NT2/D1 (cell line): ENCODE results near the gene AP1S1.

Experiments used
- DNase-seq: peaks from one replicate; pipeline ENCODE4 v3.0.0-alpha.2; 2011; ENCODE audit warnings: low read depth, low spot score
- H3K27me3 ChIP-seq: 2 replicates; pipeline ENCODE4 v1.6.0; 2011; ENCODE audit warnings: mild to moderate bottlenecking; ENCODE audit not compliant: insufficient read length, insufficient read depth
- H3K36me3 ChIP-seq: 2 replicates; pipeline ENCODE4 v1.6.1; 2011; ENCODE audit warnings: mild to moderate bottlenecking, low read length, mixed read lengths; ENCODE audit not compliant: insufficient read depth, insufficient read length
- H3K4me1 ChIP-seq: 2 replicates; pipeline ENCODE4 v1.5.1; 2011; ENCODE audit not compliant: insufficient read depth, insufficient read length
- H3K4me3 ChIP-seq: 2 replicates; pipeline ENCODE4 v1.5.1; 2011; ENCODE audit warnings: low read depth; ENCODE audit not compliant: insufficient read length
- H3K9ac ChIP-seq: 2 replicates; pipeline ENCODE4 v1.6.0; 2011; ENCODE audit warnings: low read depth; ENCODE audit not compliant: insufficient read length
- H3K9me3 ChIP-seq: 2 replicates; pipeline ENCODE4 v1.5.1; 2011; ENCODE audit warnings: mild to moderate bottlenecking, low read length; ENCODE audit not compliant: insufficient read depth
- SUZ12 ChIP-seq: IDR thresholded peaks from 2 replicates; pipeline ENCODE4 v1.6.1; 2011; ENCODE audit not compliant: insufficient read length, insufficient read depth; ENCODE audit errors: extremely low read depth
- YY1 ChIP-seq: IDR thresholded peaks from 2 replicates; pipeline ENCODE4 v1.6.1; 2011; ENCODE audit not compliant: insufficient read length, insufficient read depth
- ZNF274 ChIP-seq: IDR thresholded peaks from 2 replicates; pipeline ENCODE4 v1.6.1; 2011; ENCODE audit warnings: mild to moderate bottlenecking, low read depth, low read length

The AP1S1 gene

GRCh38 chr7:101162551-101163278, 8.4 kb downstream of the AP1S1 start:
- Histone ChIP-seq H3K4me1 (peaks cover 18% of the 10 kb centered on the region), H3K9ac (peak overlapping the region; percentile 74), H3K4me3 (peak overlapping the region; percentile 50), H3K27me3 (peaks cover 14% of the 10 kb centered on the region), H3K36me3 (peaks cover 24% of the 10 kb centered on the region), H3K9me3 (no peaks in the 10 kb centered on the region)
- no peak for DNase-seq
- TF ChIP-seq SUZ12 (no peak), ZNF274 (no peak), YY1 (no peak)

- H3K4me1 ChIP-seq: peaks cover 18% of the 10 kb centered on the region
- H3K9ac ChIP-seq: peak overlapping the region; percentile 85
- peaks cover 22% of the 10 kb centered on the region for H3K27me3 ChIP-seq
- peak overlapping the region; percentile 66 for H3K4me3 ChIP-seq
- H3K36me3 ChIP-seq: peaks cover 17% of the 10 kb centered on the region
- no peaks in the 10 kb centered on the region for H3K9me3 ChIP-seq
- no peak for TF ChIP-seq YY1
- no peak for TF ChIP-seq SUZ12
- DNase-seq: no peak
These were observed 9.2 kb downstream of the AP1S1 start for GRCh38 chr7:101163279-101164070.

GRCh38 chr7:101164071-101164840, 10.0 kb downstream of the AP1S1 start:
- Histone ChIP-seq H3K9me3 (no peaks in the 10 kb centered on the region), H3K36me3 (peaks cover 11% of the 10 kb centered on the region), H3K9ac (peak overlapping the region; percentile 85), H3K4me1 (peaks cover 15% of the 10 kb centered on the region), H3K4me3 (peak overlapping the region; percentile 66), H3K27me3 (peaks cover 30% of the 10 kb centered on the region)
- no peak for DNase-seq
- TF ChIP-seq SUZ12: no peak
- no peak for TF ChIP-seq YY1
- no peak for TF ChIP-seq ZNF274

GRCh38 chr7:101165075-101165957, 11.0 kb downstream of the AP1S1 start, which contains the start of gene VGF:
Gene VGF (minus strand): TSS chr7:101165569. CDS start chr7:101164843, 726 bp downstream.
- H3K9ac ChIP-seq: peak within 1 kb of the TSS; percentile 85
- peaks cover 40% of the 10 kb centered on the region for H3K27me3 ChIP-seq
- DNase-seq: peak; percentile 90
- H3K36me3 ChIP-seq: peaks cover 2% of the 10 kb centered on the region
- TF ChIP-seq SUZ12 (no peak), ZNF274 (no peak), YY1 (no peak)
- no peaks in the 10 kb centered on the region for H3K9me3 ChIP-seq
- peaks cover 13% of the 10 kb centered on the region for H3K4me1 ChIP-seq
- H3K4me3 ChIP-seq: peak within 1 kb of the TSS; percentile 66

GRCh38 chr7:101165958-101166647, 11.8 kb downstream of the AP1S1 start:
- DNase-seq: no peak
- H3K9me3 ChIP-seq: no peaks in the 10 kb centered on the region
- peaks cover 48% of the 10 kb centered on the region for H3K27me3 ChIP-seq
- H3K4me3 ChIP-seq: peak overlapping the region; percentile 49
- TF ChIP-seq YY1 (no peak), SUZ12 (no peak), ZNF274 (no peak)
- H3K4me1 ChIP-seq: peaks cover 11% of the 10 kb centered on the region
- H3K9ac ChIP-seq: peak overlapping the region; percentile 61
- no peaks in the 10 kb centered on the region for H3K36me3 ChIP-seq

GRCh38 chr7:101166648-101166908, 12.3 kb downstream of the AP1S1 start:
- peaks cover 53% of the 10 kb centered on the region for H3K27me3 ChIP-seq
- no peak for DNase-seq
- peaks cover 14% of the 10 kb centered on the region for H3K4me1 ChIP-seq
- H3K9me3 ChIP-seq: no peaks in the 10 kb centered on the region
- peak overlapping the region; percentile 6 for H3K9ac ChIP-seq
- TF ChIP-seq YY1 (no peak), SUZ12 (no peak), ZNF274 (no peak)
- no peaks in the 10 kb centered on the region for H3K36me3 ChIP-seq
- peak overlapping the region; percentile 34 for H3K4me3 ChIP-seq
